GM12878 (cell line): ENCODE measurements around the gene ZBTB32. TPM values are rescaled to one million over a fixed set of nuclear protein-coding genes. Genes with fewer than 3 reads are reported as not detected.
A peak's percentile ranks its signal among the peaks of the same experiment; 100 is the strongest.

Source experiments
- ATAC-seq: fragments of 200-7000 bp; cut with Tn5 transposase; 3 replicates; pipeline ENCODE4 v1.9.1; 2020; ENCODE audit warnings: mild to moderate bottlenecking, moderate library complexity
- BruUV-seq: library from RNA; stranded (reverse); fragments of 400-500 nt; replicated peaks from 2 replicates; lab custom pipeline; 2021; lab: Mats Ljungman, UMichigan
- CTCF ChIA-PET: fragments of 300-600 bp; sonication (Branson Sonifier 250); formaldehyde crosslinking; extraction: SDS; loops from one replicate; lab custom pipeline; 2021; ENCODE audit warnings: inconsistent platforms; lab: Yijun Ruan, JAX
- POLR2A ChIA-PET: fragments of 350-600 bp; formaldehyde crosslinking; extraction: SDS; loops from one replicate; lab custom pipeline; 2021; ENCODE audit warnings: inconsistent platforms; lab: Charles Lee
- RAD21 ChIA-PET: fragments of 300-600 bp; sonication (Branson Sonifier 250); formaldehyde crosslinking; loops from one replicate; lab custom pipeline; 2023; ENCODE audit warnings: antibody characterized with exemption; ENCODE audit not compliant: unreplicated experiment; lab: Charles Lee
- SMC1A ChIA-PET: fragments of 300-600 bp; sonication (Branson Sonifier 250); formaldehyde crosslinking; loops from one replicate; lab custom pipeline; 2023; ENCODE audit not compliant: unreplicated experiment, uncharacterized antibody; lab: Charles Lee
- DNase-seq: peaks from one replicate; pipeline ENCODE4 v3.0.0-alpha.2; 2011; ENCODE audit warnings: low read depth, low spot score
- FAIRE-seq: peaks from 3 replicates; lab custom pipeline; 2011; peaks lifted over from hg19 to GRCh38; lab: Jason Lieb, UNC
- H2AFZ ChIP-seq: 2 replicates; pipeline ENCODE4 v1.6.0; 2011; ENCODE audit warnings: low read depth, low read length, control low read depth; ENCODE audit not compliant: control insufficient read depth
- H3K27ac ChIP-seq: 2 replicates; pipeline ENCODE4 v1.5.1; 2011; ENCODE audit warnings: control low read depth; ENCODE audit not compliant: control insufficient read depth, insufficient read depth
- H3K27me3 ChIP-seq, 2 experiments: replicated peaks in 1 of 2; 2 replicates each; pipeline versions ENCODE4 v1.6.0 to v1.6.1; 2011; ENCODE audit warnings: low read length in 1 of 2; ENCODE audit not compliant: control insufficient read depth in 2 of 2, insufficient read depth in 2 of 2
- H3K36me3 ChIP-seq, 2 experiments: 2 replicates each; pipeline ENCODE4 v1.5.1; 2011; ENCODE audit warnings: low read length in 1 of 2; ENCODE audit not compliant: control insufficient read depth in 2 of 2, insufficient read depth in 2 of 2
- H3K4me1 ChIP-seq: 2 replicates; pipeline ENCODE4 v1.6.1; 2011; ENCODE audit warnings: mild to moderate bottlenecking, low read length, moderate library complexity, mixed read lengths; ENCODE audit not compliant: control insufficient read depth, insufficient read depth
- H3K4me2 ChIP-seq: 2 replicates; pipeline ENCODE4 v1.6.0; 2011; ENCODE audit warnings: control low read depth; ENCODE audit not compliant: control insufficient read depth, insufficient read depth
- H3K4me3 ChIP-seq: fragments of 200-600 bp; sonication (generic); 2 replicates; pipeline ENCODE4 v1.5.1; 2016
- H3K79me2 ChIP-seq: 2 replicates; pipeline ENCODE4 v1.6.0; 2011; ENCODE audit warnings: low read length; ENCODE audit not compliant: control insufficient read depth, insufficient read depth
- H3K9ac ChIP-seq: 2 replicates; pipeline ENCODE4 v1.8.0; 2011; ENCODE audit warnings: low read length, control low read depth, mixed read lengths; ENCODE audit not compliant: control insufficient read depth, insufficient read depth
- H3K9me3 ChIP-seq: replicated peaks from 3 replicates; pipeline ENCODE4 v1.5.1; 2011; ENCODE audit warnings: mild to moderate bottlenecking, low read length; ENCODE audit not compliant: control insufficient read depth, insufficient read depth
- H4K20me1 ChIP-seq: 2 replicates; pipeline ENCODE4 v1.6.0; 2011; ENCODE audit not compliant: control insufficient read depth, insufficient read depth
- ATF2 ChIP-seq: IDR thresholded peaks from 2 replicates; pipeline ENCODE4 v1.6.1; 2012; ENCODE audit warnings: low read length, inconsistent platforms
- BHLHE40 ChIP-seq, 2 experiments: fragments of 450-650 bp in 1 of 2; IDR thresholded peaks; 2 replicates each; pipeline ENCODE4 v1.6.1; 2011 to 2017; ENCODE audit warnings: low read depth in 2 of 2, borderline replicate concordance in 1 of 2, improper control_type of control experiment in 1 of 2, low read length in 1 of 2, mild to moderate bottlenecking in 1 of 2
- MTA3 ChIP-seq: IDR thresholded peaks from 2 replicates; pipeline ENCODE4 v1.6.1; 2012; ENCODE audit warnings: low read length, inconsistent platforms, borderline replicate concordance
- RB1 ChIP-seq: fragments of 450-650 bp; formaldehyde crosslinking; IDR thresholded peaks from 2 replicates; pipeline ENCODE4 v1.6.1; 2017; ENCODE audit warnings: mild to moderate bottlenecking, borderline replicate concordance
- SIX5 ChIP-seq: IDR thresholded peaks from 2 replicates; pipeline ENCODE4 v1.6.1; 2011; ENCODE audit warnings: mild to moderate bottlenecking, low read depth, low read length, moderate library complexity; ENCODE audit not compliant: severe bottlenecking
- WGBS: methylation state at CpG from one replicate; pipeline ENCODE4 v1.1.6; 2016; ENCODE audit warnings: low lambda C conversion rate; ENCODE audit not compliant: insufficient replicate concordance, insufficient coverage; ENCODE audit errors: missing lambda C conversion rate; 5-methylcytosine and 5-hydroxymethylcytosine counted together
- in situ Hi-C: fragments of 300-500 bp; cut with MboI; formaldehyde crosslinking; loops from 9 replicates; pipeline ENCODE4 v1.14.3; 2018; ENCODE audit warnings: mixed read lengths
- intact Hi-C: fragments of 100-400 bp; cut with micrococcal nuclease; formaldehyde crosslinking; loops from one replicate; pipeline ENCODE4 v1.14.2; 2022; ENCODE audit not compliant: unreplicated experiment
- polyA plus RNA-seq, 11 experiments: library from polyadenylated mRNA; depleted of rRNA in 4 of 11; unstranded in 6 of 11; stranded (reverse) in 5 of 11; fragments of >200 nt; fragmentation: Nextera tagmentation in 4 of 11; fragmentation: Illumina TruSeq in 1 of 11; extraction: Ambion mirVana in 4 of 11; extraction: Trizol in 1 of 11; gene quantifications; 1 replicate in 1 of 11; 2 replicates in 10 of 11; pipeline versions ENCODE4 v1.2.1 to v1.2.3, GENCODE V29; 2011 to 2016; ENCODE audit warnings: inconsistent platforms in 2 of 11, missing spikeins in 2 of 11, low read depth in 1 of 11
- total RNA-seq, 4 experiments: library from RNA; depleted of rRNA in 3 of 4; stranded (reverse); fragments of >200 nt in 3 of 4; fragmentation: Illumina TruSeq in 1 of 4; extraction: Trizol in 1 of 4; gene quantifications; 2 replicates each; pipeline versions ENCODE4 v1.2.1 to v1.2.3, GENCODE V29; 2013 to 2021

The ZBTB32 gene
- total and polyA plus RNA-seq, 10 of the 15 experiments (the other 5 are each of a cell fraction or from before 2014, with no cell fraction given), result 1.0 to 46.7 (median 16.0) TPM

DNA sequence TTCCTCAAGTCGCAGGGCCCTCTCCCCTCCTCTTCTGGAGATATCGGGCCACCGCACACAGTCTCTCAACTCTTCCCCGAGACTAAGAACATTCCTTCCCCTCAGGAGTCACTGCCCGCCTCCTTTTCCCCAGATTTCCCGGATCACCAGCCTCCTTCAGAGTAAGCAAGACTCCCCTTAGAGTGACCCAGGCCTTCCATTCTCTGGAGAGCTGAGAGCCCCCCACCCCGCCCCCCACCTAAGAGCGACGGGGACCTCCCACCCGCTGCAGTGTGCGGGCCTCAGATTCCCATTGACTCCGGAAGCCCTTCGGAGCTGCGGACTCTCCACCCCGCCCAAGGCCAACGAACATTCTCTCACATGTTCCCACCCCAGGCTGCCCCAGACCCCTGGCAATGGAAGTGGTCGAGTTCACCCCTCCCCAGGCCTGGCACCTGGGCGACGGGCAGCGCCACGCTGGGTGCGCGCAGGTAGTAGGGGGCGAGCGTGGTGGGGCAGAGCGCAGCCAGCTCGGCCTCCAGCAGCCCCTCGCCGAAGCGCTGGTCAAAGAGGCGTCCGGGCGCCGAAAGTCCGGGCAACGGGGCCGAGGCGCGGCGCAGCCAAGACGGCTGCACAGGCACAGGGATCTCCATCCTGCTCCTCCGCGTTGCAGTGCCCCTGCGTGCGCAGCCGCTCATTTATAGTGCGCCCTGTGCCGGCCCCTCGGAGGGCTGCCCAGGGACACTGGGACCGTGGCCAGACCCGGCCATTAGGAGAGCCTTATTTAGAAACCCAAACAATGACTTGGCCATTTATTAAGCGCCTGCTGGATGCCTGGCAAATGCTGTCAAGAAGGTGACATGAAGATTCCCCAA lies 52.2 kb downstream of the ZBTB32 start, which contains the start of gene HSPB6:
Gene HSPB6, minus strand, starts transcription at position 653 of the 854 bp plus-strand sequence. Its CDS starts 21 bp downstream, at position 632.
- RAD21 ChIA-PET, result interaction anchor here (0.7 to 1.2 kb wide), 3 partner anchors 9 to 62 kb away, joined by 3 read pairs; partner anchors contain the start of genes PSENEN and U2AF1L4
- peak within 1 kb of the TSS; percentile 88 for H3K4me3 ChIP-seq
- intact Hi-C loops, result no loop called here

DNA sequence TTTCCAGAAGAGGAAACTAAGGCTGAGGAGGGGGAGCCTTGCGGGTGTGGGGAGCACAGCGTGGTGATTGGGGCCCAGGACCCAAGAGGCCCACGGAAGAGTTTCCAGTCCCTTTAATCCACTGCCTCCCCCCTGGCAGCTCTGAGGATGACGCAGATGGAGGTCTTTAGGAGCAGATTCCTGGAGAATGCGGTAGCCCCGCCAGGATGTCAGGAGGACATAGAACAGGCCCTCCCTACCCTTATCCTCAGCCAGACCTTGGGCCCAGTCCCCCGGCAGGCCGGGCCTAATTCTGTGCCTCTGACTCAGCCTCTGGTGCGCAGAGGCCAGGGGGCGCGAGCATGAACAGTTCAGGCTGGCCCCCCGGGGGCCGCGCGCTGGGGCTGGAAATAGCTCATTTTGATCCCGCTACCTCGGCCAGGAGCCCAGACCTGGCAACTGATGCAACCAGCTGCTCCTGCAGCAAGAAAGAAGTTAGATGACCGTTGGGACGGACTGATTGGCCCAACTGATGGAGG lies 52.9 kb downstream of the ZBTB32 start:
- Histone ChIP-seq H3K79me2 (peaks cover 11% of the 10 kb centered on the region), H3K4me3 (peak overlapping the region; percentile 88), H3K27me3 (no peaks in the 10 kb centered on the region), H4K20me1 (no peaks in the 10 kb centered on the region), H3K4me2 (peak overlapping the region; percentile 99), H2AFZ (peak overlapping the region; percentile 62), H3K36me3 (peaks cover 1 to 8% of the 10 kb centered on the region in 2 experiments; a peak in 3 of 4 replicates), H3K9ac (peak overlapping the region; percentile 73), H3K9me3 (no peaks in the 10 kb centered on the region), H3K4me1 (peaks cover 15% of the 10 kb centered on the region), H3K27ac (peak overlapping the region; percentile 62)
- no peak for TF ChIP-seq ATF2
- TF ChIP-seq RB1, result 0 out of 2 replicates have a peak, but pooled peaks have one; percentile 5
- ATAC-seq (peak; percentile 21), DNase-seq (no peak), FAIRE-seq (no peak)
- in situ Hi-C loops, result no loop called here
- ChIA-PET POLR2A (interaction anchor here (0.5 to 2.2 kb wide), 5 partner anchors 8 to 199 kb away, joined by 3 to 18 read pairs (median 6); partner anchors contain the start of genes IGFLR1, LIN37, PSENEN and U2AF1L4), SMC1A (no interaction called here), RAD21 (interaction anchor here (0.7 to 1.2 kb wide), 3 partner anchors 9 to 63 kb away, joined by 3 read pairs; partner anchors contain the start of genes PSENEN and U2AF1L4), CTCF (interaction anchor here (0.7 kb wide), 1 partner anchor 9 kb away, joined by 3 read pairs; the partner anchor contains the start of gene LIN37)
- BruUV-seq, result TSS peak; percentile 84
- WGBS, result 7% methylated on average over 19 of the region's 19 CpGs
- intact Hi-C loops, result no loop called here

More for the DNA sequence above, 52.2 kb downstream of the ZBTB32 start, which contains the start of gene HSPB6:
- Histone ChIP-seq H3K4me2 (peak within 1 kb of the TSS; percentile 99), H3K36me3 (peaks cover 0 to 2% of the 10 kb centered on the region in 2 experiments; a peak in 2 of 4 replicates), H3K27ac (peak within 1 kb of the TSS; percentile 62), H3K4me1 (peaks cover 15% of the 10 kb centered on the region), H4K20me1 (no peaks in the 10 kb centered on the region), H3K79me2 (peaks cover 11% of the 10 kb centered on the region), H3K9ac (peak within 1 kb of the TSS; percentile 73), H3K9me3 (no peaks in the 10 kb centered on the region), H3K27me3 (no peaks in the 10 kb centered on the region), H2AFZ (peak within 1 kb of the TSS; percentile 62)
- FAIRE-seq (no peak), ATAC-seq (no peak), DNase-seq (no peak)
- ChIA-PET CTCF (interaction anchor here (0.7 kb wide), 1 partner anchor 9 kb away, joined by 3 read pairs; the partner anchor contains the start of gene LIN37), POLR2A (interaction anchor here (0.5 to 2.2 kb wide), 5 partner anchors 7 to 199 kb away, joined by 3 to 18 read pairs (median 6); partner anchors contain the start of genes IGFLR1, LIN37, PSENEN and U2AF1L4), SMC1A (no interaction called here)
- in situ Hi-C loops, result no loop called here
- TF ChIP-seq MTA3 (no peak), BHLHE40 (IDR thresholded peaks at IDR 0.05; ENCODE audit: borderline replicate concordance in 1 of 2, low read depth in 2 of 2, low read length in 1 of 2) (no peak), SIX5 (no peak)
- BruUV-seq, result no TSS peak
- 41% methylated on average over 33 of the region's 52 CpGs for WGBS
